Gastrocnemius medialis (tissue), 4 donors: ENCODE data around the gene RGS14. TPM values are rescaled to one million over a fixed set of nuclear protein-coding genes. Genes with fewer than 3 reads are reported as not detected.

ENCODE experiments used
- ATAC-seq, 2 donors: fragments of 150-250 bp; one replicate each; pipeline ENCODE4 v1.9.1; 2016
- DNase-seq, 2 donors: peaks; one replicate each; pipeline ENCODE4 v3.0.0-alpha.2; 2019
- H3K27ac ChIP-seq, 4 donors: fragments of 200-600 bp; sonication (generic); 1 replicate in 1 of 4; 2 replicates in 3 of 4; pipeline ENCODE4 v1.5.1; 2016 to 2018; ENCODE audit warnings: mild to moderate bottlenecking in 2 of 4, moderate library complexity in 1 of 4
- H3K27me3 ChIP-seq, 3 donors: fragments of 200-600 bp; sonication (generic) in 2 of 3; 1 replicate in 1 of 3; 2 replicates in 2 of 3; pipeline versions ENCODE4 v1.5.1 to v1.6.0; 2016 to 2019; ENCODE audit warnings: mild to moderate bottlenecking in 1 of 3, moderate library complexity in 1 of 3
- H3K36me3 ChIP-seq, 2 donors: fragments of 200-600 bp; sonication (generic) in 1 of 2; one replicate each; pipeline ENCODE4 v1.5.1; 2017 to 2018
- H3K4me1 ChIP-seq, 2 donors: fragments of 200-600 bp; sonication (generic) in 1 of 2; one replicate each; pipeline ENCODE4 v1.5.1; 2016 to 2017; ENCODE audit warnings: mild to moderate bottlenecking in 2 of 2
- H3K4me3 ChIP-seq, 4 donors: fragments of 200-600 bp; sonication (generic) in 3 of 4; 1 replicate in 1 of 4; 2 replicates in 3 of 4; pipeline ENCODE4 v1.5.1; 2016 to 2019; ENCODE audit warnings: mild to moderate bottlenecking in 2 of 4
- H3K9me3 ChIP-seq, 3 donors: fragments of 200-600 bp; sonication (generic) in 2 of 3; 1 replicate in 1 of 3; 2 replicates in 2 of 3; pipeline ENCODE4 v1.5.1; 2016 to 2019
- POLR2A ChIP-seq, 2 donors: fragments of 450-650 bp; IDR thresholded peaks; one replicate each; pipeline ENCODE4 v1.6.1; 2017; ENCODE audit warnings: antibody characterized with exemption in 2 of 2, mild to moderate bottlenecking in 2 of 2, moderate library complexity in 2 of 2
- in situ Hi-C, 4 donors: fragments of 200-750 bp; cut with MboI; loops; one replicate each; pipeline versions ENCODE4 v1.15.0 to v1.8.0; 2017; ENCODE audit warnings: low sequenced_read_pairs in 4 of 4
- intact Hi-C: fragments of 100-400 bp; cut with DNase I; formaldehyde crosslinking; loops from one replicate; pipeline ENCODE4 v1.15.1; 2023; ENCODE audit warnings: low total_unique reads
- total RNA-seq, 4 donors: library from RNA; depleted of rRNA; stranded (reverse); fragments of >200 nt; gene quantifications; one replicate each; pipeline versions ENCODE4 v1.1.0 to v1.2.3, GENCODE V29; 2016
- TF ChIP-seq, protein P1 (sequence below), 5 experiments: fragments of 450-650 bp in 3 of 5; fragments of 200-600 bp in 2 of 5; sonication (generic) in 2 of 5; IDR thresholded peaks in 4 of 5; conservative IDR thresholded peaks in 1 of 5; 1 replicate in 4 of 5; 2 replicates in 1 of 5; pipeline ENCODE4 v1.5.1; 2016 to 2019; ENCODE audit warnings: antibody characterized with exemption in 5 of 5, mild to moderate bottlenecking in 3 of 5, moderate library complexity in 3 of 5

Gene RGS14
- total RNA-seq, 4 donors from 2014 or later = 1.6 to 25.9 (median 5.0) TPM

DNA sequence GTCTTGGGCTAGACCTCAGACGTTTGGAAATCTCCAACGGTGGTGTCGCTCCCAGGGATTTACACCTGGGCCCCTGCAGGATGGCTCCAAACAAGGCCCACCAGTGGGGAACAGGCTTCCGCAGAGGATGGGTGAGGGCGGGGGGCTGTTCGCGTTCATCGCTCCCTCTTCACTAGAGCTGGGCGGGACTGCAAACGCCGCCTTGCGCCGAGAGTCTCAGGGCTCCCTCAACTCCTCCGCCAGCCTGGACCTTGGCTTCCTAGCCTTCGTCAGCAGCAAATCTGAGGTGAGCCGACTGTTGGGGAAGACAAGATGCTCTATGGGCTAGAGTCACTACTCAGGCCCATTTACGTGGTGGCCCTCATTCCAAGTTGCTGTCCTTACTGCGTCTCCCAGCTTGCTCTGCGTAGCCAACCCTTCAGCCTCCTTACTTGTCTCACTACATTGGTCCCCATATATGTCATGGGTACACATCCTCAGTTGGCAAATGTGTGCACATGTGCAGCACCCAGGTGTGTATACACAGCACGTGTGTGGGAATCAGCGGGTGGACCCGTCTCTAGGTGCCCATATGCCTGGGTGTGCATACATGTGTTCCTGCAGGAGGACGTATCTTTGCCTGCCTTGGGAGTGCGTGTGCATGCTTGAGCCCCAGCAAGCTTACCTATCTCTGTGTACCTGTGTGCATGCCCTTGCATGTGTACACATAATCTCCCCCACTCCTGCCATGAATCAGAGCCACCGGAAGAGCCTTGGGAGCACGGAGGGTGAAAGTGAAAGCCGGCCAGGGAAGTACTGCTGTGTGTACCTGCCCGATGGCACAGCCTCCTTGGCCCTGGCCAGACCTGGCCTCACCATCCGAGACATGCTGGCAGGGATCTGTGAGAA is 10.5 kb downstream of the RGS14 start:
- in situ Hi-C loops = no loop called here
- H3K9me3 ChIP-seq = no peaks in the 10 kb centered on the region
- no peaks in the 10 kb centered on the region for H3K27me3 ChIP-seq
- no peak for DNase-seq
- no peak for TF ChIP-seq POLR2A (IDR thresholded peaks at IDR 0.05)
- TF ChIP-seq, protein P1, sequence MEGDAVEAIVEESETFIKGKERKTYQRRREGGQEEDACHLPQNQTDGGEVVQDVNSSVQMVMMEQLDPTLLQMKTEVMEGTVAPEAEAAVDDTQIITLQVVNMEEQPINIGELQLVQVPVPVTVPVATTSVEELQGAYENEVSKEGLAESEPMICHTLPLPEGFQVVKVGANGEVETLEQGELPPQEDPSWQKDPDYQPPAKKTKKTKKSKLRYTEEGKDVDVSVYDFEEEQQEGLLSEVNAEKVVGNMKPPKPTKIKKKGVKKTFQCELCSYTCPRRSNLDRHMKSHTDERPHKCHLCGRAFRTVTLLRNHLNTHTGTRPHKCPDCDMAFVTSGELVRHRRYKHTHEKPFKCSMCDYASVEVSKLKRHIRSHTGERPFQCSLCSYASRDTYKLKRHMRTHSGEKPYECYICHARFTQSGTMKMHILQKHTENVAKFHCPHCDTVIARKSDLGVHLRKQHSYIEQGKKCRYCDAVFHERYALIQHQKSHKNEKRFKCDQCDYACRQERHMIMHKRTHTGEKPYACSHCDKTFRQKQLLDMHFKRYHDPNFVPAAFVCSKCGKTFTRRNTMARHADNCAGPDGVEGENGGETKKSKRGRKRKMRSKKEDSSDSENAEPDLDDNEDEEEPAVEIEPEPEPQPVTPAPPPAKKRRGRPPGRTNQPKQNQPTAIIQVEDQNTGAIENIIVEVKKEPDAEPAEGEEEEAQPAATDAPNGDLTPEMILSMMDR (IDR thresholded peaks at IDR 0.05 in 4 of 5, conservative IDR thresholded peaks at IDR 0.05 in 1 of 5) = no peak
- peak overlapping the region in 2 of 4 donors; percentile 68 to 80 for H3K4me3 ChIP-seq
- peak overlapping the region in 1 of 4 donors; percentile 93 for H3K27ac ChIP-seq
- intact Hi-C loops = loop anchor here (5.0 kb wide), 1 partner anchor 56 kb away; the partner anchor contains the start of gene MXD3
- ATAC-seq = no peak
- no peaks in the 10 kb centered on the region for H3K36me3 ChIP-seq
- H3K4me1 ChIP-seq = peaks cover 41 to 45% of the 10 kb centered on the region in 2 donors

DNA sequence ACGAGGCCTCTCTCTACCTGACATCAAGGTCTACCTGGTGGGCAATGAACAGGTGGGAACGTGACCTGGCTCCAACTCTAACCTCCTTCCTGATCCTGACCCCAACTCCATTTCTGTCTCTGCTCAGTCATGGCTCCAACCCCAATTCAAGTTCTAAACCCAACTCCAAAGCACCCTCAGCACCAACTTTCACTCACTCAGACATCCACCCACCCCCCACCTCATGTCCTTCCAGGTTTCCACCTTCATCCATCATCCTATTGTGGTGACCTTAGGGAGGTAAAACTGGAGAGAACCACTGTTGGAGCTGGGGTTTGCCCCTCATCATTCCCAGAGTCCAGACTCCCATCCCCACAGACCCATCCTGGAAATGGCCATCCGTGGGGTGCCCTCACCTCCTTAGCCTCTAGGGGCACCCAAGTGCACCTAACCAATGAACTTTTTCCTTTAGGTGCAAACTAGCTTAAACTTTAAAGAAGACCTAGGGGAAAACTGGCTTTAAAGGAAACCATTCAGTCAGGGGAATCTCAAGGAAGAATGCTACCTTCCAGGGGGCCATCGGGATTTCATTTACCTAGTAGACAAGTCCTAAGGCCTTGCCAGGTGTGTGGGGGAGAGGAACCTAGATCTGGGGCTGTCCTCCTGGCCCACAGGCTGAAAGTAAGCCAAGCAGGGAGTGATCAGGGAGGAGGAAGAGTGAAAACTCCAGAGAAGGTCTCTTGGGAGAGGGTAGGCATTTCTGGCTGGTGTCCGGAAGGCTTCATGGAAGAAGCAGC is 11.3 kb downstream of the RGS14 start:
- no peak for TF ChIP-seq POLR2A (IDR thresholded peaks at IDR 0.05)
- TF ChIP-seq, protein P1 (IDR thresholded peaks at IDR 0.05 in 4 of 5, conservative IDR thresholded peaks at IDR 0.05 in 1 of 5) = peak in 4 of 5 experiments; percentile 34 to 62 (median 52)
- ATAC-seq (no peak), DNase-seq (no peak)
- Histone ChIP-seq H3K9me3 (no peaks in the 10 kb centered on the region), H3K27ac (peak overlapping the region; percentile 74 to 83 (median 79)), H3K4me1 (peaks cover 35 to 39% of the 10 kb centered on the region in 2 donors), H3K4me3 (no peak overlapping the region), H3K27me3 (no peaks in the 10 kb centered on the region), H3K36me3 (no peaks in the 10 kb centered on the region)
- intact Hi-C loops (loop anchor here (5.0 kb wide), 1 partner anchor 57 kb away; the partner anchor contains the start of gene MXD3), in situ Hi-C loops (no loop called here)

DNA sequence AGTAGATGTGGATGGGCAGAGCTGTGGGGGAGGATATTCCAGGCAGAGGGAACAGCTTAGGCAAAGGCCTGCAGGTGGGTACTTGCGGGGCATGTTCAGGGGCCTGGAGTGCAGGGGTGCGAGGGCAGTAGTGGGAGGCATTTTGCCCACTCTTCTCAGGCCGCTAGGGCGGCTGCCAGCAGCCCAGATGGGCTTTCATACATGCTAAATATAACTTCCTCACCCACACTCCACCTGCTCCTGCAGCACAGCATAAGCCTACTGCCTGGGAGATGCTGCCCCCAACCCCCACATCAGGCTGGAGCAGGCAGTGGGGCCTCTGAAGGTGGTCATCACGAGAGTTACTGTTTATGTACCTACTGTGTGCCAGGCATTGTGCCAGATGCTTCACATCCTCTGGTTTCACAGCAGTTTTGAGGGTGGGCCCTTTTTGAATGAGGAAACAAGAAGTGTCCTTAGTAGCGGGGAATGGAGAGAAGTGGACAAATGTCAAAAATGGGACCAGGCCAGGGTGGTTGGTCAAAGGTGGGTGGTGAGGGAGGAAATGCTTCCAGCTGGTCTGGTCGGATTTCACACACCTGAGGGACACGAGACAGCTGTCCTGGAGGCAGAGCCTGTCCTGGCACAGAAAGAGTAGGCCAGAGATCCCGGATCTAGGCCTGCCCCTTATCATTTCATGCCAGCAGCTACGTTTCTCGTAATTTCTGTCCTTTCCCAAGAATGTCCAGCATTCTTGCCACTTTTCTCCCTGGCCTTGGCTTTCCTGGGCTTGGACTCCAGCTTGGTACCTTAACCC is 12.1 kb downstream of the RGS14 start:
- ATAC-seq (peak in 1 of 2 donors; percentile 8), DNase-seq (peak in 1 of 2 donors; percentile 54)
- intact Hi-C loops (loop anchor here (5.0 kb wide), 1 partner anchor 58 kb away; the partner anchor contains the start of gene MXD3), in situ Hi-C loops (no loop called here)
- TF ChIP-seq POLR2A (IDR thresholded peaks at IDR 0.05) = no peak
- TF ChIP-seq, protein P1 (IDR thresholded peaks at IDR 0.05 in 4 of 5, conservative IDR thresholded peaks at IDR 0.05 in 1 of 5) = no peak
- Histone ChIP-seq H3K27ac (peak overlapping the region; percentile 74 to 83 (median 79)), H3K36me3 (no peaks in the 10 kb centered on the region), H3K9me3 (no peaks in the 10 kb centered on the region), H3K4me1 (peaks cover 35 to 39% of the 10 kb centered on the region in 2 donors), H3K27me3 (no peaks in the 10 kb centered on the region), H3K4me3 (no peak overlapping the region)

DNA sequence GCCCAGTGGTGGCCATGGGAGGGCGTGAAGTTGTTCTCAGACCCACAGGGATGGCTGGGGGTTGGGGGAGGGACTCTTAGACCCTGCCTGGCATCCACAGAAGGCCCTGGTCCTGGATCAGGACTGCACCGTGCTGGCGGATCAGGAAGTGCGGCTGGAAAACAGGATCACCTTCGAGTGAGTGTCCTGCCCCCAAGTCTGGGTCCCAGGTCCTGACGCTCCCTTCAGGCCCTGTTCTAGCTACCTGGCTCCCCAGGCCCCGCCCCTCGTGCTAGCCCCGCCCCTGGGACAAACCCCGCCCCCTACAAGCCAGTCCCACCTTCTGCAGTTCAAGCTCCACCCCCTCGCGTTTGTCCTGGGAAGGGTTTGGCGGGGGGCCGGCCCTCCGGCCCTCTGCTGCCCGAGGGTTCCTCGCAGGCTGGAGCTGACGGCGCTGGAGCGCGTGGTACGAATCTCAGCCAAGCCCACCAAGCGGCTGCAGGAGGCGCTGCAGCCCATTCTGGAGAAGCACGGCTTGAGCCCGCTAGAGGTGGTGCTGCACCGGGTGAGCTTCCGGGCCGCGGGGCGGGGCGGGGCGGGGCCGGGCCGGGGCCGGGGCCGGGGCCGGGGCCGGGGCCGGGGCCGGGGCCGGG is 12.9 kb downstream of the RGS14 start:
- peak; percentile 61 to 68 for ATAC-seq
- Histone ChIP-seq H3K27me3 (no peaks in the 10 kb centered on the region), H3K27ac (peak overlapping the region; percentile 74 to 83 (median 79)), H3K4me3 (peak overlapping the region; percentile 44 to 57 (median 50)), H3K36me3 (no peaks in the 10 kb centered on the region), H3K4me1 (peaks cover 35 to 39% of the 10 kb centered on the region in 2 donors), H3K9me3 (no peaks in the 10 kb centered on the region)
- intact Hi-C loops = no loop called here
- TF ChIP-seq POLR2A (IDR thresholded peaks at IDR 0.05) = no peak
- TF ChIP-seq, protein P1 (IDR thresholded peaks at IDR 0.05 in 4 of 5, conservative IDR thresholded peaks at IDR 0.05 in 1 of 5) = peak in 4 of 5 experiments; percentile 33 to 51 (median 50)
- in situ Hi-C loops = no loop called here
- DNase-seq = peak; percentile 65 to 92
